M059J (cell line): ENCODE data around the gene CAPN1. TPM values are rescaled to one million over a fixed set of nuclear protein-coding genes. Genes with fewer than 3 reads are reported as not detected.

Experiments
- DNase-seq: peaks from one replicate; pipeline ENCODE4 v3.0.0-alpha.2; 2012; ENCODE audit warnings: low read depth
- total RNA-seq: library from RNA; depleted of rRNA; stranded (reverse); fragments of >200 nt; shearing (Covaris generic); gene quantifications from 2 replicates; pipeline ENCODE4 v1.2.3, GENCODE V29; 2014

Gene CAPN1
- total RNA-seq, 1 experiment from 2014 or later, result 208 TPM

DNA sequence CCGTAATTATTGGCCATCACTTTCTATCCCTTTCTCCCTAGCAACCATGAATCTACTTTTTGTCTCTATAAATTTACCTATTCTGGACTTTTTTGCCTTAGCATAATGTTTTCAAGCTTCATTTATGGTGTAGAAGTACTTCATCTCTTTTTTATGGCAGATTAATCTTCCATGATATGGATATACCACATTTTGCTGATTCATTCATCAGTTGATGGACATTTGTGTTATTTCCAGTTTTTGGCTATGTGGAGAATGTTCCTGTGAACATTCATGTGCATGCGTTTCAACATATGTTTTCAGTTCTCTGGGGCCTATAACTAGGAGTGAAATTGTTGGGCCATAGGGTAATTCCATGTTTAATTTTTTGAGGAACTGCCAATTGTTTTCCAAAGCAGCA, 12.8 kb downstream of the CAPN1 start:
- DNase-seq, result no peak

DNA sequence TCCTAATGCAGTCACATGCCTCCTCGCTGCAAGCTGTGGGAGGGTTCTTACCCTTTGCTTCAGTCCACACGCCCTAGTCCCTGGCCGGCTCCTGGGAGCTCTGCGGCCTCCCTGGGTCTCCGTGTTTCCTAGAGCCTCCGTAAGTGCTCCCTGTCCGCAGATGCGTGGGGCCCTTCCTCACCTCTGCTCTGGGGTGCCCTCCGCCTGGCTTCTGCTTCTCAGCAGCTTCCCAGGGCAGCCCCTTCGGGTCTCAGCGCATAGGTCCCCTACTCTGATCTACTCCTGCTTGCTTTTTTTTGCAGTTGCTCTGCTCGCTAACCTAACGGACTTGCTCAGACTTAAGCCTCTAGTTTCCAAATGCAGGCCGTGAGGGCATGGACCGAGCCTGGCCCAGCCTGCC, 22.4 kb downstream of the CAPN1 start:
- DNase-seq, result no peak

DNA sequence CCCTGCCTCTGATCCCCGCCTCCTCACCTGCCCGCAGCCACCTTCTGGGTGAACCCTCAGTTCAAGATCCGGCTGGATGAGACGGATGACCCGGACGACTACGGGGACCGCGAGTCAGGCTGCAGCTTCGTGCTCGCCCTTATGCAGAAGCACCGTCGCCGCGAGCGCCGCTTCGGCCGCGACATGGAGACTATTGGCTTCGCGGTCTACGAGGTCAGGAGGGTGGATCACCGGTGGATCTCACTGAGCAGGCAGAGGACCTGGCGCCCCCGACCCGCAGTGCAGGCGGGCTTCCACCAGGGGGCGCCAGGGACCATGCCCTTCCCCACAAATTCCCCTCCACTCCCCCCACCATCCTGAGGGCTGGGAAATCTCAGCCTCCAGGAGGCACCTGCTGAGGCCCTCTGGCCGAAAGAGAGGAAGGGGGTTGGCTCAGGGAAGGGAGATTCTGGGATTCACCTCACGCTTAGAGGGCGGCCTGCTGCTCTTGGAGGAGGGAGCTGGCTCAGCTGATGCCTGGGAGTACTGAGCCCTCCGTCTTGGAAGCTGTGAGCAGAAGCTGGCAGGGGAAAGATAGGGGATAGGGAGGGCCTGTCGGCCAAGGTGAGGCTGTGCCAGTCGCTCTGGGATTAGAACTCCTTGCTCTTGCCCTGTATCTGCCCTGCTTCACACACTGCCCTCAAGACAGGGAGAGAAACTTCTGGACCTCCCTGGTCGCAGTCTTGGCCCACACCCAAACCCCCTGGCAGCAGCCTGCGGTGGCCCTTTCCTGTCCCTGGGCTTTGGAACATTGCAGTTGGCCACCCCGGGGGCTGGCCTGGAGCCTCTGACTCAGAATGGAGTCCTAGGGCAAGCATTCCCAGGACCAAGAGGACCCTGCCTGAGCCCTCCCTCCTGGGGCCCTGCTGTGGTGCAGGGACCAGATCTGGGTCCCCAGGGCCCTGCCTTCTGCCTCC, 23.2 kb downstream of the CAPN1 start:
- DNase-seq, result peak; percentile 21

DNA sequence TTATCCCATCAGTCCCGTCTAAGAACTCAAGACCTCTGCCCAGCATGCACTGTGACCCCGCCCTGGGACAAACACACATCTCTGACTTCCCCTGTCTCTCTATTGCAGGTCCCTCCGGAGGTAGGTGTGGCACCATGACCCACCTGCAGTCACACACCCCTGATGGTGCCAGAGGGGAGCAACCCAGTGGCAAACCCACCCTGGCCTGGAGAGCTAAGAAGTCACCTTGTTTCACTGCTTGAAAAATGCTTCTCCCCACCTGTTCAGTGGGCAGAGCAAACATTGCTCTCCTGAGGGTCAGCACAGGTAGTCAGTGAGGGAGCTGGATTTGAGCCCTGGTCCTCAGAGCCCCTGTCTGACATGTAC, 23.9 kb downstream of the CAPN1 start:
- DNase-seq, result no peak

DNA sequence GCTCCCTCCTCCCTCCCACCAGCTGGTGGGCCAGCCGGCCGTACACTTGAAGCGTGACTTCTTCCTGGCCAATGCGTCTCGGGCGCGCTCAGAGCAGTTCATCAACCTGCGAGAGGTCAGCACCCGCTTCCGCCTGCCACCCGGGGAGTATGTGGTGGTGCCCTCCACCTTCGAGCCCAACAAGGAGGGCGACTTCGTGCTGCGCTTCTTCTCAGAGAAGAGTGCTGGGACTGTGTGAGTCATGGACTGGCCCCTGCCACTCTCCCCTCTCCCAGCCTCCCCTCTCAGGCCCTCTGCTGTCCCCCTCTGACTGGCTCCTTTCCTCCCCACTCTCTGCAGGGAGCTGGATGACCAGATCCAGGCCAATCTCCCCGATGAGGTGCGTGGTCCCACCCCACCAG, 24.7 kb downstream of the CAPN1 start:
- DNase-seq, result no peak

DNA sequence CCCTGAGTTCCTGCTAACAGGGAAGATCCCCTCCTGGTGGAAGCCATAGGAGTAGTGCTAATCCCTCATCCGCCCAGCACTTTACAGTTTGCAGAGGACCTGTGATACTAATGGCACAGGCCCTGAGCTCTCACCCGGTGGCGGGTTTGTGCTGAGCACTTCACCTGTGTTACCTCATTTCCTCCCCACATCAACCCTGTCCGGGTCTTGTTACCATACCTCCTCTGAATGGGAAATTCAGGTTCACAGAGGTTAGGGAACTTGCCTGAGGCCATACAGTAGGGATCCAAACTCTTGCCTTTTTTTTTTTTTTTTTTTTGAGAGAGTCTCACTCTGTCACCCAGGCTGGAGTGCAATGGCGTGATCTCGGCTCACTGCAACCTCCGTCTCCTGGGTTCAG, 25.2 kb downstream of the CAPN1 start:
- DNase-seq, result no peak

DNA sequence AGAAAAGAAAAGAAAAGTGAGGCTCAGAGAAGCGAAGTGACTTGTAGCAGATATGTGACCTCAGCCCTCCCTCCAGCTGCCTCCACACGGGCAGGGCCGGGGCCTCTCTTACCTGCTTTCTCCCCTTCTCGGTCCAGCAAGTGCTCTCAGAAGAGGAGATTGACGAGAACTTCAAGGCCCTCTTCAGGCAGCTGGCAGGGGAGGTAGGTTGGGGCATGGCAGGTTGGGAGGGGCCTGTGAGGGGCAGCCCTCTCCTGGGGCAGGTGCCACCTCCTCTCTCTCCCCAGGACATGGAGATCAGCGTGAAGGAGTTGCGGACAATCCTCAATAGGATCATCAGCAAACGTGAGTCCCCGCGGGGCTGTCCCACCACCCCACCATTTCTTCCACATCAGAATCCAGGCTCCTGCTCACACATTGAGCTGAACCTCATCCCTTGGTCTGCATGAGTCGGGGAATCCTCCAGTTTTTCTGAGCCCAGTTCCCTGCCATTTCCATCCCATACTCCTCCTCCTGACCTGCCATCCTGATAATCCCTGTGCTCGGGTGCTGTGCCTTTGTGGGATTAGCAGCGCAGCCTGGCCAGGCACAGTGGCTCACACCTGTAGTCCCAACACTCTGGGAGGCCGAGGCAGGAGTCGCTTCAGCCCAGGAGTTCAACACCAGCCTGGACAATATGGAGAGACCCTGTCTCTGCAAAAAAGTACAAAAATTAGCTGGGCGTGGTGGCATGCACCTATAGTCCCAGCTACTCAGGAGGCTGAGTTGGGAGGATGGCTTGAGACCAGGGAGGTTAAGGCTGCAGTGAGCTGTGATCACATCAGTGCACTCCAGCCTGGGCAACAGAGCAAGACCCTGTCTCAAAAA, 26.4 kb downstream of the CAPN1 start:
- no peak for DNase-seq

DNA sequence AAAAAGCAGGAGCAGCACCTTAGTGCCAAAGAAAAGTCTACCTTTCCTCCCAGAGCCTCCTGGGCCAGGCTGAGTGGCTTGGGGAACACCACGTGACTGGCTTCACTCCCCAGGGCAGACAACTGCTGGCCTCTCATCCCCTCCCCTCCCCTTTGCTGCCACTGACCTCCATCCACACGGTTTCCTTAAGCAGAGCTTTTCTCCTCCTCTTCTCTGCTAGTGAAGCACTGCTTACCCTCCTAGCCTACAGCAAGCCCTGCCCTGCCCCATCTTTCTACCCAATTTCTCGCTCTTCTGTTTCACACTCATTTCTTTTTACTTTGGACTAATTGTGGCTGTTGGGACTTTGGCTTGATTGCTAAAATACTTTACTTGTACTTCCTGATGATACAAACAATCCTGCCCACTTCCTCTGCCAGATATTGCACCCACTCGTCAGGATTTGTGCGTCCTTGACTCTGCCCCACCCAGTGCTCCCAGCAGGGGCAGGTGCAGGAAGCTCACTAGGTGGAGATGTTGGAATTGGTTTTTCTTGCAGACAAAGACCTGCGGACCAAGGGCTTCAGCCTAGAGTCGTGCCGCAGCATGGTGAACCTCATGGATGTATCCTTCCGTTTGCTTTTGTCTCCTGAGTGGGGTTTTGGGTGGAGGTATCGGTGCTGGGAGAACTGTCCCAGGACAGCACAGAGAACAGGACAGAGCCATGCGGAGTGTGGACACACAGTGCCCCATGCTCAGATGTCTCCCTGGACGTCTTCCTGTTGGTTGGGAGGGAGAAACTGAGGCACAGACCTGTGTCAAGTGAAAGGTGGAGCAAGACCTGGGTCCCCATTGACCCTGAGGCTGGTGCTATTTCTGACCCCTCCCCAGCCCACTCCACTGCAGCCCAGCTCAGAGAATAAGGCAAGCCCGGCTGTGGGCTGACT, 27.3 kb downstream of the CAPN1 start:
- DNase-seq, result no peak

DNA sequence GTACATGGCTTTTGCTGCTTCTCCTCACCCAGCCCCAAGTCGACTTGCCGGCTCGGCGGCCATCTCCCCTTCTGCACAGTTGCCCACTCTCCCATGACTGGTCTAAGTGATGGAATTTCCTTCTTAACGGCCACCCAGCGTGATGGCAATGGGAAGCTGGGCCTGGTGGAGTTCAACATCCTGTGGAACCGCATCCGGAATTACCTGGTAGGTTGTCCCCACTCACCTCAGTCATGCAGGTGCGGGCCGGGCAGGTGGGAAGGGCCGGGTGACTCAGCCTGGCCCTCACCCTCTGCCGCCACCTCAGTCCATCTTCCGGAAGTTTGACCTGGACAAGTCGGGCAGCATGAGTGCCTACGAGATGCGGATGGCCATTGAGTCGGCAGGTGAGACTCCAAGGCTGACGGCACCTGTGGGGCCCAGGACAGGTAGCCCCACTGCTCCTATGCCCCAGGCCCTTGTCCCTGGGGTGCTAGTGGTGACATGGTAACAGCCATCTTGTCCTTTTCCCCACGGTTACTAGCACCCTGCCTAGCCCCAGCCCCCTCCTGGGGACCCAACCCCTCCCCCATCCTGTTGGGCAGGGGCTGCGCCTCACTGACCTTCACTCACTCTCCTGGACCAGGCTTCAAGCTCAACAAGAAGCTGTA, 28.1 kb downstream of the CAPN1 start:
- no peak for DNase-seq

DNA sequence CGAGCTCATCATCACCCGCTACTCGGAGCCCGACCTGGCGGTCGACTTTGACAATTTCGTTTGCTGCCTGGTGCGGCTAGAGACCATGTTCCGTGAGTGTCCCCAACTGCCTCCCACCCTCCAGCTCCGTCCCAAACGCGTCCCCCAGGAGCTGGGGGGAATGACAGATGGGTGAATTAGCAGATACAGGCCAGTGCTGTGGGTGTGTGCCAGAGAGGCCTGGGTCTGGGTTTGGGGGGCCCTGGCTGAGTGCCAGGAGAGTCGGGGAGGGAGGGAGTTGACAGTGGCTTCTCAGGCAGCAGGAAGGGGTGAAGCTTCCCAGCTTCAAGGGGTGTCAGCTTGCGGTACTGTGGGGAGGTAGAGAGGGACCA, 28.6 kb downstream of the CAPN1 start:
- DNase-seq, result no peak

DNA sequence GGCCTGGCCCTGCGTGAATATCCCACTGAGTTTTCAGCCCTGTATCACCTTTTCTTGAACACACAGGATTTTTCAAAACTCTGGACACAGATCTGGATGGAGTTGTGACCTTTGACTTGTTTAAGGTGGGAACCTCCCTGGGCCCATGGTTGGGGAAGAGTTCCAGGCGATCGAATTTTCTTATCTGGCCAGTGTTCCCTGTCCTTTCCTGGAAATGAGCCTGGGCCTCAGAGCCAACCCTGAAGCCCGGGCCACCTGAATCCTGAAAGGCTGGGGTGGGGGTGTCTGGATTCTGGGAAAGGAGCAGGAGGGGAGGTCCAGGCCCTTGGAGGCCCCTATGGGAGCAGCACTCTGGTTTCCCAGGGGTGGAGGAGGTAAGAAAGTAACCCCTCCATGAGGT, 29.0 kb downstream of the CAPN1 start:
- DNase-seq, result no peak

DNA sequence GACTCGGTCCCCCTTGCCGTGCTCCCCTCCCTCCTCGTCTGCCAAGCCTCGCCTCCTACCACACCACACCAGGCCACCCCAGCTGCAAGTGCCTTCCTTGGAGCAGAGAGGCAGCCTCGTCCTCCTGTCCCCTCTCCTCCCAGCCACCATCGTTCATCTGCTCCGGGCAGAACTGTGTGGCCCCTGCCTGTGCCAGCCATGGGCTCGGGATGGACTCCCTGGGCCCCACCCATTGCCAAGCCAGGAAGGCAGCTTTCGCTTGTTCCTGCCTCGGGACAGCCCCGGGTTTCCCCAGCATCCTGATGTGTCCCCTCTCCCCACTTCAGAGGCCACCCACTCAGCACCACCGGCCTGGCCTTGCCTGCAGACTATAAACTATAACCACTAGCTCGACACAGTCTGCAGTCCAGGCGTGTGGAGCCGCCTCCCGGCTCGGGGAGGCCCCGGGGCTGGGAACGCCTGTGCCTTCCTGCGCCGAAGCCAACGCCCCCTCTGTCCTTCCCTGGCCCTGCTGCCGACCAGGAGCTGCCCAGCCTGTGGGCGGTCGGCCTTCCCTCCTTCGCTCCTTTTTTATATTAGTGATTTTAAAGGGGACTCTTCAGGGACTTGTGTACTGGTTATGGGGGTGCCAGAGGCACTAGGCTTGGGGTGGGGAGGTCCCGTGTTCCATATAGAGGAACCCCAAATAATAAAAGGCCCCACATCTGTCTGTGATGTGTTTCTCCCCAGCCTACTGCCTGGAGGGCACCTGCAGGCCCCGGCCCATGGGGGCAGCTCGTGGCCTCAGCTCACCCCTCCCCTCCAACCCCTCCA, 29.8 kb downstream of the CAPN1 start:
- DNase-seq, result no peak

DNA sequence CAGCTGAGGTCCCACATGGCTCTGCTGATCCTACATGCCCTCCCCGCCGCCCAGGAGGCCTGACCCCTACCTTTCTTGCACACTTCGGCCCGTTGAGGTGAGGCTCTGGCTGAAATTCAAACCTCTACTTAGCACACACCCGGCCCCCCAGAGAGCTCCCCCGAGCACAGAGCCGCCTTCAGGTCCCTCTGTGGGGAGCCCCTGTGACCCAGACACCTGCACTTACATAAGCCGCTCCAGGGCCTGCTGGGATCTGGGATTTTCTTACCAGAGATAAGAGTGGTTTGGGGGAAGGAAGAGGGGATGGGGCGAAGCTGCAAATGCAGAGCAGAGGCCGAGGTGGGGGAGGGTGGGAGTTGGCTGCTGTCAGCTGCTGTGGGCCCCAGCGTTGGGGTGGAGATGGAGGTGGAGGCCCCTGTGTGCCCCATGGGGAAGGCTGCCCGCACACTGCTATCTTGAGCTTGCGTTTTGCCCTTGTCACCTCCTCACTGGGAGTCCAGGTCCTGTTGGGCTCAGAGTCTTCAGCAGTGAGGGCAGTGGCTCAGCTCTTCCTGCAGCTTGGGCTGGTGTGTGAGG, 30.6 kb downstream of the CAPN1 start:
- DNase-seq, result no peak

DNA sequence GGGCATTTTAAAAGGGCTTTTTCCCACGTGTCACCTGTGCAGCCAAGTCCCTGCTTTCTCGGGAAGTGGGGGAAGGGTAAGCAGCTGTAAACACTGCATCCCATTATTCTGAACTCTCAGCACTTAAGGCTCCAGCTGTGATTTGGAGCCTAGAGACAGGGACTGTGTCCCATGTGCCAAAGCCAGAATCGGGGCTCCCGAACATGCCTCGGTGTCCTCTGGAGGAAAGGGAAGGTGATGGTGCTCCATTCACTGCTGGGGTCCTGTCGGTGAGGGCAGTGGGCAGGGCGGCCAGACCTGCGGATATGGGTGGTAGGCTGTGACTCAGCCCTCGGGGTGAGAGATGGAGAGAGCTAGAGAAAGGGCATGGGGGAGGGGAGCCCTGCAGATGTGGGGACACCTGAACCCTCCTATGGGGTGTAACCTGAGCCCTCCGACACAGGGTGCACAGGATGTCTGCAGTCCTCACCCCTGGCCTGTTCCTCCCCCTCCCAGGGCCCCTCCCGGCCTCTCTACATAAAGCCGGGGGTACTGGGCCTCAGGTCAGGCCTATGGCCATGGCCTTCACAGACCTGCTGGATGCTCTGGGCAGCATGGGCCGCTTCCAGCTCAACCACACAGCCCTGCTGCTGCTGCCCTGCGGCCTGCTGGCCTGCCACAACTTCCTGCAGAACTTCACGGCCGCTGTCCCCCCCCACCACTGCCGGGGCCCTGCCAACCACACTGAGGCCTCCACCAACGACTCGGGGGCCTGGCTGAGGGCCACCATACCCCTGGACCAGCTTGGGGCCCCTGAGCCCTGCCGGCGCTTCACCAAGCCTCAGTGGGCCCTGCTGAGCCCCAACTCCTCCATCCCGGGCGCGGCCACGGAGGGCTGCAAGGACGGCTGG, 31.8 kb downstream of the CAPN1 start:
- DNase-seq, result peak; percentile 51

DNA sequence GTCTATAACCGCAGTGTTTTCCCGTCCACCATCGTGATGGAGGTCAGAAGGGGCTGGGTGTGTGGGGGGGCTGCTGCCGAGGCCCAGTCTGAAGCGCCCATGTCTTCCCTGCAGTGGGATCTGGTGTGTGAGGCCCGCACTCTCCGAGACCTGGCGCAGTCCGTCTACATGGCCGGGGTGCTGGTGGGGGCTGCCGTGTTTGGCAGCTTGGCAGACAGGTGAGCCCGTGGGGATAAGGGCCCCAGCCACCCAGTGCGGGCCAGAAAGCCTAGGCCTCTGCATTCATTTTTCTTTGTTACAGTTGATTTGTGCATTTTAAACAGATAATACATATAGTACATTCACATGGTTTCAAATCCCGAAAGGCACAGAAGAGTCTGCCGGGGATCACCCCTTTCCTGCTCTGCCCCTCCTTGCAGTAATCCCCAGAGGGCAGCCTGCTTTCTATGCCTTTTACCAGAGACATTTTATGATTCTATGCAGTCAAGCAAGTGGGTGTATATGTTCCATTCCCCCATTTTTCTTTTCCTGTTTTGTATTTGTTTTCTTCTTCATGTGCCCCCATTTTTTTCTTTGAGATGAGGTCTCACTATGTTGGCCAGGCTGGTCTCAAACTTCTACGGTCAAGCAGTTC, 32.6 kb downstream of the CAPN1 start:
- no peak for DNase-seq

DNA sequence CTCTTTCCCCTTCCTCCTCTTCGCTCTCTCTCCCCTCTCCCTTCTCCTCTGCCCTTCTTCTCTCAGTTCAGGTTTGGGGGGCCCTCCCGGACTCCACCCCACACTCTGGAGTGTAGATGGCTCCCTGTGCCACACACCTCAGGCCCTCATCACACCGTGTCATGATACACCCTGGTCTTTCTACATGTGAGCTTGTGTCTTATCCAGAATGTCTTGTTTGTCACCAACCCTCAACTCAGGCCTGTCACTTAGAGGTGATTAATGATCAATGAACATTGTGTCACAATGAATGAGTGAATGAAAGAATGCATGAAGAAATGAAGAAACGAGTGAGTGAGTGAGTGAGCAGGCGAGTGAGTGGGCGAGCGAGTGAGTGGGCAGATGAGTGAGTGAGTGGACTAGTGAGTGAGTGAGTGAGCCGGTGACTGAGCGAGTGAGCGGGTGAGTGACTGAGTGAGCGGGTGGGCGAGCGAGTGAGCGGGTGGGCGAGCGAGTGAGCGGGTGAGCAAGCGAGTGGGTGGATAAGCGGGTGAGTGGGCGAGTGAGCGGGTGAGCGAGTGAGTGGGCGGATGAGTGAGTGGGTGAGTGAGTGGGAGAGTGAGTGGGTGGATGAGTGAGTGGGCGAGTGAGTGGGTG, 33.8 kb downstream of the CAPN1 start:
- no peak for DNase-seq

DNA sequence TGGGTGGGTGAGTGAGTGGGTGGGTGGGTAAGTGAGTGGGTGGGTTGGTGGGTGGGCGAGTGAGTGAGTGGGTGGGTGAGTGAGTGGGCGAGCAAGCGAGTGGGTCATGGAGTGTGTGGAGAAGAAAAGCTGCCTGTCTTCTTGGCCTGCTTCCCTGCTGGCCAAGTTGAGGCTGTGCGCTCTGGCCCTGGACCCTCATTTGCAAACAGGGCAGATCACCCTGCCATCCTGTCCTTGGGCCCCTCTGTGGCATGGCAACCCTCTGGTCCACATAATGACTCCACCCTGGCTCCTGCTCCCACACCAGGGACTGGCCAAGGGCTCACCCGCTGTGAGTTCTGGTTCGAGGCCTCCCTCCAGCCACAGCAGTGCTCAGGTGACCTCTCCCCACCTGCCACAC, 35.1 kb downstream of the CAPN1 start:
- DNase-seq, result no peak
